PC-9 (cell line): ENCODE measurements around the gene COL8A2. TPM values are rescaled to one million over a fixed set of nuclear protein-coding genes. Genes with fewer than 3 reads are reported as not detected.

ENCODE experiments used
- BruUV-seq: library from RNA; stranded (reverse); fragments of 400-500 nt; replicated peaks from 2 replicates; lab custom pipeline; 2021; lab: Mats Ljungman, UMichigan
- CTCF ChIA-PET: fragments of 300-600 bp; sonication (Branson Sonifier 250); formaldehyde crosslinking; loops from one replicate; lab custom pipeline; 2022; ENCODE audit warnings: antibody characterized with exemption; lab: Charles Lee
- POLR2A ChIA-PET: fragments of 300-600 bp; sonication (Branson Sonifier 250); formaldehyde crosslinking; loops from one replicate; lab custom pipeline; 2022; ENCODE audit warnings: antibody characterized with exemption; ENCODE audit not compliant: unreplicated experiment; lab: Charles Lee
- DNase-seq, 2 experiments: peaks; one replicate each; pipeline versions ENCODE4 v3.0.0 to v3.0.0-alpha.2; 2015 to 2022; ENCODE audit warnings: mixed read lengths in 1 of 2
- H2AFZ ChIP-seq: fragments of 200-600 bp; sonication (generic); 2 replicates; pipeline ENCODE4 v1.8.1; 2017; ENCODE audit warnings: antibody characterized with exemption
- H3F3A ChIP-seq: fragments of 200-600 bp; sonication (generic); 2 replicates; pipeline ENCODE4 v1.8.1; 2017; ENCODE audit warnings: antibody characterized with exemption, mild to moderate bottlenecking, low read depth; ENCODE audit not compliant: insufficient read depth
- H3K27ac ChIP-seq: fragments of 200-600 bp; sonication (generic); 2 replicates; pipeline ENCODE4 v1.6.1; 2016; ENCODE audit warnings: mixed run types
- H3K27me3 ChIP-seq: fragments of 200-600 bp; sonication (generic); 2 replicates; pipeline ENCODE4 v1.6.1; 2016; ENCODE audit warnings: low read depth, mixed run types; ENCODE audit not compliant: insufficient read depth
- H3K36me3 ChIP-seq: fragments of 200-600 bp; sonication (generic); 2 replicates; pipeline ENCODE4 v1.6.1; 2016; ENCODE audit warnings: low read depth, mixed run types
- H3K4me1 ChIP-seq: fragments of 200-600 bp; sonication (generic); replicated peaks from 2 replicates; pipeline ENCODE4 v1.6.1; 2016; ENCODE audit warnings: mixed run types; ENCODE audit not compliant: insufficient read depth
- H3K4me2 ChIP-seq: fragments of 200-600 bp; sonication (generic); 2 replicates; pipeline ENCODE4 v1.6.1; 2017; ENCODE audit warnings: mixed run types
- H3K4me3 ChIP-seq: fragments of 200-600 bp; sonication (generic); 2 replicates; pipeline ENCODE4 v1.6.1; 2016; ENCODE audit warnings: mixed run types
- H3K79me2 ChIP-seq: fragments of 200-600 bp; sonication (generic); 2 replicates; pipeline ENCODE4 v1.6.1; 2017; ENCODE audit warnings: low read depth, mixed run types
- H3K9me2 ChIP-seq: fragments of 200-600 bp; sonication (generic); 2 replicates; pipeline ENCODE4 v1.8.1; 2017; ENCODE audit warnings: mild to moderate bottlenecking; ENCODE audit not compliant: insufficient read depth
- H3K9me3 ChIP-seq: fragments of 200-600 bp; sonication (generic); 2 replicates; pipeline ENCODE4 v1.8.1; 2016; ENCODE audit warnings: low read depth; ENCODE audit not compliant: insufficient read depth
- H4K20me1 ChIP-seq: fragments of 200-600 bp; sonication (generic); 2 replicates; pipeline ENCODE4 v1.8.1; 2017; ENCODE audit not compliant: insufficient read depth
- CTCF ChIP-seq: fragments of 200-600 bp; sonication (generic); conservative IDR thresholded peaks from 2 replicates; pipeline ENCODE4 v1.6.1; 2017; ENCODE audit warnings: mixed run types, antibody characterized with exemption, mild to moderate bottlenecking, moderate library complexity
- EZH2 ChIP-seq: fragments of 200-600 bp; sonication (generic); IDR thresholded peaks from 2 replicates; pipeline ENCODE4 v1.8.0; 2017; ENCODE audit warnings: antibody characterized with exemption, low read depth
- intact Hi-C: fragments of 100-400 bp; cut with micrococcal nuclease; formaldehyde crosslinking; loops from one replicate; pipeline ENCODE4 v1.10.0; 2022; ENCODE audit not compliant: unreplicated experiment
- total RNA-seq: library from RNA; stranded (reverse); gene quantifications from 2 replicates; pipeline ENCODE4 v1.2.3, GENCODE V29; 2021

The COL8A2 gene
- total RNA-seq, 1 experiment from 2014 or later: 0.20 TPM

DNA sequence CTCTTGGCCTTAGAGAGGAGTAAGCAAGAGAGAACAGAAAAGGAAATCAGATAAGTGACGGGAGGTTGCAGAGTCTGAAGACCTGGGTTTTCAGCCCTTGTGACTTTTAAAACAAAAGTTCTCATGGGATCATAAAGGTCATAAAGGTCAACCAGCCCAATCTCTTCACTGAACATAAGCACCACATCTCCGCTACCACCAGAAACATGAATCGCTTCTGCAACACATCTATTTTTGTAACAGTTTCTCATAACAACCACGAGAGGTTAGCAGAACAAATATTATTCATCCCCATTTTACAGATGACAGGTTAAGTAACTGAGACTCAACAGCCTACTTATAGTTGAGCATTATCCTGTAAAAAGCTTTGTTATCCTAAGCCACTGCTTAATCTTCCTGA, 18.4 kb upstream of the COL8A2 start:
- Histone ChIP-seq H2AFZ (no peak overlapping the region), H3K79me2 (peaks cover 63% of the 10 kb centered on the region), H3K36me3 (peaks cover 19% of the 10 kb centered on the region), H3K27me3 (no peaks in the 10 kb centered on the region), H3K4me3 (no peak overlapping the region), H3K9me2 (no peaks in the 10 kb centered on the region), H3K4me2 (no peak overlapping the region), H3F3A (peaks cover 9% of the 10 kb centered on the region), H3K9me3 (no peaks in the 10 kb centered on the region), H3K27ac (no peak overlapping the region), H4K20me1 (peaks cover 23% of the 10 kb centered on the region), H3K4me1 (peaks cover 10% of the 10 kb centered on the region)
- CTCF ChIA-PET: interaction anchor here (0.5 kb wide), 1 partner anchor 275 kb away, joined by 6 read pairs; no protein-coding TSS in a partner anchor
- DNase-seq: no peak
- no TSS peak for BruUV-seq
- TF ChIP-seq CTCF: no peak
- no peak for TF ChIP-seq EZH2
- intact Hi-C loops: no loop called here
- POLR2A ChIA-PET: no interaction called here

DNA sequence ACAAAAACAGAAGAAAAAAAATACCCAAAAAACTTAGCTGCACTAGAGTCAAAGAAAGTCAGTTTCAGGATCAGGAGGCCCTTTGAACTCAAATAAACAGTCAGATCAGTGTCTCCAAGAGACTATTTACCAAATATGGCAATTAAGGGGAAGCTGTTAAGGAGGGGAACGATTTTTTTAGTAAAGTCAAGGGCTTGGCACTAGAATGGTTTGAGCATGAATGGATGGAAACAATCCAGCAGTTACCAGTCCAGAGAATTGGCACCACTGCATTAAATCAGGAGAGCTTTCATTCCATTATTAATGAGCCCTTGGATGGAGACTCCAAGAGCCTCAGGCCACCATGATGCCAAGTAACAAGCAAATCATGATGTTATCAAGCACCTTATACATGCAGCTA, 17.1 kb upstream of the COL8A2 start:
- peaks cover 11% of the 10 kb centered on the region for H3F3A ChIP-seq
- H3K27ac ChIP-seq: no peak overlapping the region
- H3K4me2 ChIP-seq: no peak overlapping the region
- H4K20me1 ChIP-seq: peaks cover 23% of the 10 kb centered on the region
- intact Hi-C loops: no loop called here
- no peaks in the 10 kb centered on the region for H3K9me2 ChIP-seq
- H3K4me3 ChIP-seq: no peak overlapping the region
- ChIA-PET CTCF (interaction anchor here (0.6 to 0.8 kb wide), 3 partner anchors 28 to 982 kb away, joined by 5 to 21 read pairs (median 7); no protein-coding TSS in a partner anchor), POLR2A (interaction anchor here (0.6 kb wide), 1 partner anchor 20 kb away, joined by 3 read pairs; no protein-coding TSS in a partner anchor)
- peaks cover 26% of the 10 kb centered on the region for H3K36me3 ChIP-seq
- TF ChIP-seq EZH2: no peak
- no peak for TF ChIP-seq CTCF
- peaks cover 50% of the 10 kb centered on the region for H3K79me2 ChIP-seq
- no peak for DNase-seq
- H3K9me3 ChIP-seq: no peaks in the 10 kb centered on the region
- H3K4me1 ChIP-seq: no peaks in the 10 kb centered on the region
- no peak overlapping the region for H2AFZ ChIP-seq
- no peaks in the 10 kb centered on the region for H3K27me3 ChIP-seq
- no TSS peak for BruUV-seq

DNA sequence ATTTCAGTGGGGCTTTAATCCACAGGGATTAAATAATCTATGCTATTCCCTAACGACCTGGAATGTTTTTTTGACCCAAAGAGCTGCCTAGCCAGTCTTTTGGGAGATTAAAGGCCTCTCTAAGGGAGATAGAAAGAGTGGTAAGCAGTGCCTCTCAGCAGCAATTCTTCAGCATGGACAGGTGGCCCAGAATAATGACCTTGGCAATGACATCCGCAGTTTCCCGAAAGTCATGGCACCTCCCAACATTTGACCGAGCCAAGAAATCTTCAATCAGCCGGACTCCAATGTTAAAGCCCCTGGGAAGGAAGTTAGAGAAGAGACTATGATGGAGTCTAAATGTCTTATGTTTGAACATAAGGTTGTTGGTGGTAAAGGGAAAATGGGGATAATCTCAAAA, 14.5 kb upstream of the COL8A2 start:
- no peak for TF ChIP-seq EZH2
- H3K27me3 ChIP-seq: no peaks in the 10 kb centered on the region
- H3K9me3 ChIP-seq: no peaks in the 10 kb centered on the region
- H3K4me1 ChIP-seq: 0 out of 2 replicates have a peak, but pooled peaks cover 5% of the 10 kb centered on the region
- peaks cover 15% of the 10 kb centered on the region for H3F3A ChIP-seq
- H3K4me2 ChIP-seq: no peak overlapping the region
- H3K79me2 ChIP-seq: peaks cover 34% of the 10 kb centered on the region
- no peak overlapping the region for H3K27ac ChIP-seq
- intact Hi-C loops: no loop called here
- H3K4me3 ChIP-seq: no peak overlapping the region
- H3K9me2 ChIP-seq: no peaks in the 10 kb centered on the region
- H3K36me3 ChIP-seq: peaks cover 21% of the 10 kb centered on the region
- H4K20me1 ChIP-seq: peaks cover 21% of the 10 kb centered on the region
- no peak overlapping the region for H2AFZ ChIP-seq
- DNase-seq: peak in 1 of 2 experiments; percentile 17
- no TSS peak for BruUV-seq
- ChIA-PET CTCF (no interaction called here), POLR2A (no interaction called here)

DNA sequence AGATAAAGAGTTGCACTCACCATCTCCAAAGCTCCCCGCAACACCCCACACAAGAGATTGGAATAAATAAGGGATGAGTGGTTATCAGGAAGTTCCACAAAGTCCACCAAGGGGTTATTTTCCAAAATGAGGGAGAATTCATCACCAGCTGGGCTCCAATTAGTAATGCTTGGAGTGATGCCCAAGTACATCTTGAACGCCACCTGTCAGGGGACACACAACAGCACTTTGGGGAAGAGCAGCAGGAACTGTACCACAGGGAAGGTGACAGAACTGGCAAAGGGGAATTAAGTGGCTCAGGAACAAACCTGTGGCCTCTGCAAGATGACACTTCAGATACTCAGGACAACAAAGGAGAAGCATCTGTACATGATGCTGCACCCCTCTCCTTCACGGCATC, 12.8 kb upstream of the COL8A2 start:
- intact Hi-C loops: no loop called here
- CTCF ChIA-PET: no interaction called here

More for the DNA sequence above, 12.8 kb upstream of the COL8A2 start:
- Histone ChIP-seq H3K4me2 (no peak overlapping the region), H3K27ac (no peak overlapping the region), H3K4me1 (0 out of 2 replicates have a peak, but pooled peaks cover 5% of the 10 kb centered on the region), H3K27me3 (no peaks in the 10 kb centered on the region), H4K20me1 (peaks cover 19% of the 10 kb centered on the region), H3K79me2 (peaks cover 16% of the 10 kb centered on the region), H3K9me2 (no peaks in the 10 kb centered on the region), H3F3A (peaks cover 15% of the 10 kb centered on the region), H2AFZ (no peak overlapping the region), H3K4me3 (no peak overlapping the region), H3K36me3 (peaks cover 18% of the 10 kb centered on the region), H3K9me3 (no peaks in the 10 kb centered on the region)
- no TSS peak for BruUV-seq
- POLR2A ChIA-PET: no interaction called here
- DNase-seq: no peak
- no peak for TF ChIP-seq EZH2
